NCI-H526 (cell line): ENCODE results near the gene GRM4.

ENCODE experiments used
- DNase-seq, 2 experiments: peaks; one replicate each; lab custom pipeline; 2025; lab: John Stamatoyannopoulos, UW

GRM4 gene

DNA sequence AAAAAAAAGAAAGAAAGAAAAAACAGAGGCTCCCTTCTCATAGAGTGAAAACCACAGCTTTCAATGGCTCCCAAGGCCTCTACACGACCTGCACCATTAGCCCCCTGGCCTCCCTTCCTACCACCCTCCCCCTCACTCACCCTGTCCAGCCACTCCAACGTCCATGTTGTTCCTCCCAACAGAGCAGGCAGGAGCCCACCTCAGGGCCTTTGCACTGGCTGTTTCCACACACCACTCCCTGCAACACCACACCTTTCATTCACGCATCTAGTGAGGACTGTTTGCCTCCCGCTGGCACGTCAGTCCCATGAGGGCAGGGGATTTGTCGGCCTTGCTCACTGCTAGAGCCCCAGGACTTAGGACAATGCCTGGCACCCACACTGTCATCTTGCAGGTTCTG is 39.5 kb downstream of the GRM4 start:
- no peak for DNase-seq

DNA sequence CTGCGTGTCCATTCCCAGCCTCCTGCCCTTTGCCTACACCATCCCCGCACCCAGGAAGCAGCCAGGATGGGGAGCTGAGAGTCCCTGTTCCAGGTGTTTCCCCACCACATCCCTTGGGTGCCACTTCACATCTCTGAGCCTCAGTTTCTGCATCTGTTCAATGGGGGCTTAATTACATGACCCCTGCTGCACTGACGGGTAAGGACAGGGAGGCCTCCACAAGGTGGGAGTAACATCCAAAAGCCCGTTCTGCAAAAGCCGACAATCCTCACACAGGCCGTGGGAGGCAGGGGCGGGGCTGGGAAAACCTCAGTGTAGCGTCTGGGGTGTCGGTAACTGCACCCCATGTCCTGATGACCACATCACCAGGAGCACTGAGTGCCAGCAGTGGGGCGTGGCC is 41.3 kb downstream of the GRM4 start:
- DNase-seq: no peak

DNA sequence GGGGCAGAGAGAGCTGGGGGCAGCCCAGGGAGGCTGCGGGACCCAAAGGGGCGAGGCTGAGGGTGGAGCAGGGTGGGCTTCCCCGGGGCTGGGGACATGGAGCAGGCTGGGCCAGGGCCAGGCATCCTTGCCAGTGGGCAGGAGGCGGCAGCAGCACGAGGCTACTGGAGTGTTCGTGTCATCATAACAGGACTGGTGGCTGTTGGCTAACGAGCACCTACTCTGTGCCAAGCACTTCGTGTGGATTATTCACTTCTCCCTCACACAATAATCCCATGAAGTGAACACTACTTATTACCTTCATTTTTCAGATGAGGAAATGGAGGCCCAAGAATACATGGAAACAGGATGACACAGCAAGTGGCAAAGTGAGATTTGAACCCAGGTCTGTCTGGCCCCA is 41.7 kb downstream of the GRM4 start:
- DNase-seq: no peak

DNA sequence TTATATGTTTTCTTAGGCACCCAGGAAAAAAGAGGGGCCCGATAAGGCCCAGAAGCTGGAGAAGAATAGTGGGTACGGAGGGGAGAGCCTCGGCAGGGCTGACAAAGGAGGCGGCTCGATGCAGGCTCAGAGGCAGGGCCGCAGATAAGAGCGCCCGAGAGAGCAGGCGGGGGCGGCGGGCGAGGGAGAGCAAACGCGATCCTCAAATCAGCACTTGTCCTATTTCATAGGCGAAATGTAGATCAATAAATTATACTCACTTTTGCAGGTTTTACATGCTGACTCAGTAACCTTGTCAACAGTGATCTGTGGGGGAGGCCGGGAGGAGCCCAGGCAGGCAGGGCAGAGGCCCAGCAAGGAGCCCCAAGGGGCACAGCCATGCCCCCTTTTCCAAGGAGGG is 42.6 kb downstream of the GRM4 start:
- no peak for DNase-seq

DNA sequence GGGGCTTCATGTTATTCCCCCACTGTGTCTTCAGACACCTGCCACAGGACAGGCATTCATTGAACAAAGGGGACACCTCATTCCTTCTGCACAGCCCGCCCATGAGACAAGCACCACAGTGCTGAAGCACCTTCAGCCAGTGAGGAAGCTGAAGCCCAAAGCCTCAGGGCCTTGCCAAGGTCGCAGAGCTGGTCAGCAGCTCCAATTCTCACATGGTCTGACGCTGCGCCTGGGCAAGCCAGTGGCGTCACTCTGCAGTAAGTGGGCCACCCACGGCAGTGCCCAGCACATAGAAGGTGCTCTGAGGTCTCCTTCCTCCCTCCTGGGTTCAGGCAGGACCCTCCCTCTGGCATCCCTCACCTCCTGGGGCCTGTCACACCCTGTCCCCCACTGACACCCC is 43.2 kb downstream of the GRM4 start:
- DNase-seq: no peak

DNA sequence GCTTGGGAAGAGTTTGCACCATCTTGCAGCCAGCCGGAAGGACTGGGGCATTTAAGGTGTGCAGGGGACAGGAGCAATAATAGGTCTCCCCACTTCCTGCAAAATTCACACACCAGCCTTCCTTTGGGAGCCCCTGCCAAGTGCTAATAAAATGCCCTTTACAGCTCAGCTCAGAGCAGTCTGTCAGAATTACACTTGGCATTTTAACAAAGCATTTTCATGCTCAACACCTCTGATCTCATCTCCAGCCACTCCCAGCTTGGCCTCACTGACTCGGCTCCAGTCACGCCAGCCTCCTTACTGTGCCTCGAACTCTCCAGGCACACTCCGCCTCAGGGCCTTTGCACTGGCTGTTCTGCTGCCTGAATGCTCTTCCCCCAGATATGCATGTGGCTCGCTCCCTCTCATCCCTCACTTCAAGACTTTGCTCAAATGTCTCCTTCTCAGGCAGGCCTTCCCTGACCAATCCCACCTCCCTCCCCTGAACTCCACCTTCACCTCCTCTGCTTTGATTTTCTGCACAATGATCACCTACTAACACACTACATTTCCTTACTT is 43.7 kb downstream of the GRM4 start:
- DNase-seq: no peak

DNA sequence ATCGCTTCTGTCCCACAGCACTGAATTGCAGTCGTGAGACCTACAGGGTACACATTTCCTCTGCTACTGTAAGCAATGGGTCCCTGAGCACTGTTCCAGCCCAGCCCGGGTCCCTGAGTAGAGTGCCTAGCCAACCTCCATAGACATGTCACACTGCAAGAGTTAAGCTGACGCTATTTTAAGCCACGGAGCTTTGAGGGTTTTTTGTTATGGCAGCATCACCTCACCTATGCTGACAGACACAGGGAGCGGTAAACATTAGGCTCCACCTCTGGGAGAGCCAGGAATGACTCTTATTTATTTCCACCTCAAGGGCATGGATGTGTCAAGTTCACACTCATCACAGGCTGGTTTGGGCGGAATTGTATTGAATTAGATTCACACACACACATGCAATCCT is 45.1 kb downstream of the GRM4 start:
- DNase-seq: no peak

DNA sequence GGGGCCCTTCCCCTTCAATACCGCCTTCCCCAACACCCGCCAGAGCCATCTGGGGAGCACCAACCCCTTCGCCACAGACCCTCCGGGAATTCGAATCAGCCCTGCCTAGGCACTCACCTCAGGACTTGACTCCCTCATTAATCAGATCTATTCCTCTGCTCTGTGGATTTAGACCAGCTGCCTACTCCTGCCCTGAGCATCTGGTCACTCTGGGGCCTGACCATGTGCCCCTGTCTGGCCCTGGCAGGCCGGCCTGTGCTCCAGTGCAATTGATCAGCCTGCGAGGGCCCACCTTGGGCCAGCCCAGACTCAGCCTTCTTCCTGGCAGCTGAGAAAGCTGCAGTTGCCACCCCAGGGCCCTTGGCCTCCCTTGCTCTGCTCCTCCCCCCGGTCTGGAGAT is 46.0 kb downstream of the GRM4 start:
- no peak for DNase-seq

DNA sequence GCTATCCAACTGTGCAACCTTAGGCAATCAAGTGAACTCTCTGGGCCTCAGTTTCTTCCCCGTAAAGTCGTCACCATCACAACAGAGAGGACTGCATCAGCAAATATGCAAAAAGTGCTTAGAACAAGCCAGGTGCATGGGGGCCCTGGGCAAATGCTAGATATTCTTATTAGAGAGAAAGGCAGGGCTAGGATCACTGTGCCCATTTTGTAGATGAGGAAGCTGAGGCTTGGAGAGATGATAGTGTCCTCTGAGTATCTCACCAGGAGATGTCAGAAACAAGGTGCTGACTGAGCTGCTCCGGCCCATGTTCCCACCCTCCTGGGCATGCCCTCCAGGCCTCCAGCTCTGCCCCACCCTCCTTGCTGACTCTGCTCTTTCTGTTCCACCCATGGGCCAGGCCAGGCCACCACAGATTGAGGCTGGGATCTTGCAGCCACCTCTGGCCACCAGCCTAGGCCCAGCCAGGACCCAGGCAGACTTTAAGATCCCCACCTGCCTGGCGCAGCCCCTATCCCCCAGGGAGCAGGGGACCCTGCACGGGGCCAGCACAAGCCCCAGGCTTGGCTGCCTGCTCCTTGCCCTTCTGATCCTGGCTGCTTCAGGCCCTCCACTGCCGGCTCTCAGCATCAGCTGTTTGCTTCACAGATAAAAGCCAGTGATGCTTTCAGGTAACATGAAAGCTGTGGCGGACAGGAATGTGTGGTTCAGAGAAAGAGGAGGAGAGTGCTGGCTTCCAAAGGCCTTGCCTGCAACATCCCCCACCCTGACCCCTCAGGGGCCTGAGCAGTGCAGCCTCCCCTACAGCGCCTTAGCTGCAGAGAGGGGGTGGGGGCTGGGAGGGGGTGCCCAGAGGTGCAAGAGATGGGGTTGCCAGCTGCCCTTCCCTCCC is 47.6 kb downstream of the GRM4 start:
- DNase-seq: no peak

DNA sequence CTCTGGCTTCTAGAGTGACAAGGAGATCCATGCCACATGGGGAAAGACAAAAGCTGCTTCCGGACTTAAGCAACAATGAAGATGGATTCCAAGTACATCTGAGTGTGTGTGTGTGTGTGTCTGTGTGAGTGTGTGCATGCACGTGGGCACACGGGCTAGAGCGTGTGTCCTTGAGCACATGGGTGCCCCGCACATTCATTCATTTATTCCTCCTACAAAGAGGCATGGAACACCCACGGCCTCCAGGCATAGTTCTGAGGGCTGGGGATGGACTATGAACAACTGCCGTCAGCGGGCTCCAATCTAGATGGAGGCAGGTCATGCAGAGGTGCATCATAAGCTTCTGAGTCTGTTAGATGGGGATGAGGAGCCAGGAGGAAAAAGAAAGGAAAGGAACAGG is 49.1 kb downstream of the GRM4 start:
- no peak for DNase-seq

DNA sequence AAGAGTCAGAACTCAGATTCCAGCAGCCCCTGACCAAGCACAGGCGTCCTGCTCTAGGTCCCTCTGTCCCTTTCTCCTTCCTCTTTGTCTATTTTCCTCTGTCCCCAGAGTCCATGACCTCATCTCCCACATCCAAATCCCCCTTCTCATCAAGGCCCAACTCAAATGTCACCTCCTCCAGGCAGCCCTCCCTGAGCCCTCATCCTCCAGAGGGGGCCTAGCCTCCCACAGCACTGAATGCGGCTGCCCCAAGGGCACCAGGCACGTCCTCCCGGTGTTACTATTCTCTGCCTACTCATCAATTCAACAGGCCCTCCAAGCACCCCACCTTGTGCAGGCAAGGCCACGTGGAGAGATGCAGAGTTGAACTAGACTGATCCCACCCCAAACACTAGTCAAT is 49.7 kb downstream of the GRM4 start:
- no peak for DNase-seq

DNA sequence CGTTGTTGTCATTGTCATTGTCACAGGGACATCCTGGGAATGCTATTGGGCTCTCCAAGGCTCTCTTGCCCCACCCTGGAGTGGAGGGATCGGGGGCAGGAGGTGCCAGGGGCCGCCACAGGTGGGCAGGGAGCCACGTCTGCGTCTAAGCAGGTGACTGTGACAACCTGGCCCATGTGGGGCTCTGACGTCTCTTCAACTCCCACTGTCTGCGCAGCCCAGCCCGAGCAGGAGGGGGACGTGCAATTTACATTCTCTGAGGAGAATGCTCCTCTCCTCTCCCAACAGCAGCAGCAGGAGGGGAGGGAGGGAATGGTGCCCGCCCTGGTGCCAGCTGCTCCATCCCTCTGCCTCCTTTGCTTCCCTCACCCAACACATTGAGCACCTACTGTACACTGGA is 50.1 kb downstream of the GRM4 start:
- no peak for DNase-seq

DNA sequence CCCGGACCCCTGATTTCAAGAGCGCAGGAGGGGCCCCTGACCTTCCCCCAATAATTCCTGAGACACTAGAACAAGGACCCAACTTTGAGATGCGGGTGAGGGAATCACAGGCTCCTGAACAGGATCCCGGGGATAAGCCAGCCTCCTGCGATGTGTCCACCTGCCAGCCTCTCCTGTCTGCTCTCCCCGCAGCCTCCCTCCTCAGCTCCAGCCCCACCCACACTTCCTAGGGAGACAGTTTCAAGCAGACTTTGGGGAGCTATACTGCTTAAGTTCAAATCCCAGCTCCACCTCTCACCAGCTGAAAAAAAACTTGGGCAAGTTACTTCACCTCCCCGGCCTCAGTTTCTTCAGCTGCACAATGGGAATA is 50.8 kb downstream of the GRM4 start:
- no peak for DNase-seq

DNA sequence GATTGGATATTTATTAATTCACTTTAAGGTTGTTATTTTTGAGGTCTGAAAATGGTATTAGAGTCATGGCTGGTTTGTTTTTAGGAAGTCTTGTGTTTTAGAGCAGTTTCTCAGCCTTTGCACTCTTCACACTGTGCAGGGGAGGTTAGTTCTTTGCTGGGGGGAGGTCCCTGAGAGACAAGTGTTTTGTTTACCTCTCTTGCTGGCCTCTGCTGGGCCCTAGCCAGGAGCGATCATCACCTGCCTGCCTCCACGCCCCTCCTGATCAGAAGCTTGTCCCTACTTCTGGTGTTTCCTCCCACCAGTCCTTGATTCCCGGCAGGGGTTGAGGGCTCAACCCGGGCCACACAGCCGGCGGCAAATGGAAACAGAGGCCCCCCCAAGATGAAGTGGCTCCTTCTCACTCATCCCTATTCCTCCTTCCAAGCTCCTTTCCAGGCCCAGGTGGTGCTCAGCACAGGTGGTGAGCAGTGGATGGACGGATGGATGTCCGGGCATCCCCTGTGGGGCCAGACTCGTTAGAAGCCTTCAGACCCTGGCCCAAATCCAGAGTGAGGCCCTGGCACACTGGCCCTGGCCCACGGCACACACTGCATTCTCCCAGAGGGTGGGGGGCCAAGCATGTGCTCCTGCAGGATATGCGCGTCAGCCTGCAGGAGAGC is 51.3 kb downstream of the GRM4 start:
- no peak for DNase-seq

DNA sequence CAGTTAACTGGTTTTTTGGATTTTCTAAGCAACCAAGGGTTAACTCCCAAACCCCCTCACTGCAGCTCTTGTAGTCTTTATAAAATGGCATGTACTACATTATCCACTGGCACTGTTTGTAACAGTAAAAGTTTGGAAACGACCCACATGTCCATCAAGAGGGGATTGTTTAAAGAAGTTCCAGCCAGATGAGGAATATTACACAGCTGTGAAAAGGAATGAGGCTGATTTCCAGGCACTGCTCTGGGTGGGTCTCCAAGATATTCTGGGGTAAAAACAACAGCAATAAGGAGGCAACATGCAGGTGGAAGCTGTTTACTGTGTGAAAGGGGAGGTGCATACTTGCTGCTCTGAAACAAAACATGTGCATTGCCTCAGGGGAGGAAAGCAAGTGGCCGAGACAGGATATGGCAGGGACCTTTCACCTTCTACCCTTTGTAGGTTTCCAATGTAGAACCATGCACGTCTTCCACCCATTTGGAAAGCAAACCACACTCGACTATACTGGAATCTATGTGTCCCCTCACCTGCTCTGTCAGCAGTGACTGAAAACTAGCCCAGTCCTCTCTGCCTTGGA is 51.9 kb downstream of the GRM4 start:
- DNase-seq: no peak

DNA sequence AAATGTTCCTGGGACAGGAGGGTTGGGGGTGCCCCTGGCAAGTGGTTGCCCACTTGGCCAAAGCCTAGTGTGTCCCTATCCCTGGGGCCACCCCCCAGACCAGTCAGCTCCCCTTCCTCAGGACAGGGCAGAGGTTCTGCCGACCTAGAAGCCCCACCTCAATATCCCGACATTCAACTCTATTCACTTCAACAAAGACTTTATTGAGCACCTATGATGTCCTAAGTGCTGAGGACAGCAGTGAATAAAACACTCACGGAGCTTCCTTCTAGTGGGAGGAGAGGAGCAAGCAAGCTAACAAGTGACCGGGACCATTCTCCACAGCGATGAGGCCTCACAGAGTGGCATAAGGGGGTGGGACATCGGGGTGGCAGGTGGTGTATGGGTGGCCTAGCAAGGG is 52.7 kb downstream of the GRM4 start:
- DNase-seq: no peak

DNA sequence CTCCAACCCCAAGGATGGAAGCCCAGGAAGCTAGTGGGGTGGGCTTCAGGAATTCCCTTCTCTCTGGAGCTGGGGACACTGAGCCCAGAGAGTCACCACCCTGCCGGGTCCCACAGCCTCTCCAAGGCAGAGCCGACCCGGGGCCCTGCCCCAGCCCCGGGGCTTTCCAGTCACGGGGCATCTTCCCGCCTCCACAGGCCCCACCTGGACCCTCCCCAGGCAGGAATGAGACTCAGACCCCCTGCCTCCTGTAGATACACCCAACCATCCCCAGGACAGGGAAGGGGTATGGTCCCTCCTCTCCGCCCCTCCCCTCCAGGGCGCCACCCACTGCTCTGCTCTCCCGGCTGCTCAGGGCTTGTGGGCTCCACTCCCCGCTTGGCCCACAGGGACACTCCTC is 53.3 kb downstream of the GRM4 start:
- DNase-seq: no peak

DNA sequence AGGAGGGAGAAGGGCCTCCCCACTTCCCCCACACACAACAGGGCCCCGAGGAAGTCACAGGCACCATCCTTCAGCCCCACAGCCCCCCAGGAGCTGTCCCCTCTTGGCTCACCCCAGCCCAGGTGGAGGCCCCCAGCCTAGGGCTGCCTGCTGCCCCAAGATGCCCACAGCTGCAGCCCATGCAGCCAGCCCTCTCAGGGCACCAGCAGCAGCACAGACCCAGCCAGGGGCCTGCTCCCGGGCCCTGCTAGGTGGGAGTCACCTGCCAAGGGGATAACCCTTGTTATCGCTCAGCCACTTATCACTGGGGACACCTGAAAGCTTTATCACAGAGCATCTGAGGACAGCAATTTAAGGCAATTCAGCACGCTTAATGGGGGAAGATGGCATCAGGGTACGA is 55.0 kb downstream of the GRM4 start:
- DNase-seq: no peak

DNA sequence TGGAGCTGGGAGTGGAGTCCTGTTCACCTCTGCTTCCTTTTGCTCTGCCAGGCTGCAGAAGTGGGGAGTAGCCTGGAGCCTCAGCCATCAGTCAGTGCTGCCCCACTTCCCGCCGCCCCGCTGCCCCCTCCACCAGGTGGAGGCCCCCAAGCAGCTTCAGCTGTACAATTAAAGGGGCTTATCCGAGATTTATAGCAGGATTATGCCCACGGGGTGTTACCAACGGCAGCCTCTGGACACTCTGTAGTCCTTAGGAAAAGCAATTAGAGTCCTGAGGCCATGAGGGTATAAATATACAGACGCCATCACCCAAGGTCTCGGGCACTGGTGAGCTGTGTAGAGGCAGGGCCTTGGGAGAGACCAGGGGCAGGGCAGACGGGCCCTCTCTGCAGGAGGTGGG is 55.4 kb downstream of the GRM4 start:
- DNase-seq: no peak

DNA sequence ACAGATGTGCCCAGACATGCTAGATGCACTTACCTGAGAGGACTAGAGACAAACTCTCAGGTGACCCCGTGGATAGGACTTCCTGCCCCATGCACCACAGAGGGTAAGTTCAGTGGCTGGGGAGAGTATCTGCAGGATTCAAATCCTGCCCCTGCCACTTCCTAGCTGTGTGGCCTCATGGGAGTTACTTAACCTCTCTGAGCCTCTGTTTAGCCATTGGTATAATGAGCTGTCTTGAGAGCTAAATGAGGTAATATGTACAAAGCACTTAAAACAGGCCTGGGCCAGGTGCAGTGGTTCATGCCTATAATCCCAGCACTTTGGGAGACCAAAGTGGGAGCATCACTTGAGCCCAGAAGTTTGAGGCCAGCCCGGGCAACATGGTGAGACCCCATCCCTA is 59.3 kb downstream of the GRM4 start:
- no peak for DNase-seq

DNA sequence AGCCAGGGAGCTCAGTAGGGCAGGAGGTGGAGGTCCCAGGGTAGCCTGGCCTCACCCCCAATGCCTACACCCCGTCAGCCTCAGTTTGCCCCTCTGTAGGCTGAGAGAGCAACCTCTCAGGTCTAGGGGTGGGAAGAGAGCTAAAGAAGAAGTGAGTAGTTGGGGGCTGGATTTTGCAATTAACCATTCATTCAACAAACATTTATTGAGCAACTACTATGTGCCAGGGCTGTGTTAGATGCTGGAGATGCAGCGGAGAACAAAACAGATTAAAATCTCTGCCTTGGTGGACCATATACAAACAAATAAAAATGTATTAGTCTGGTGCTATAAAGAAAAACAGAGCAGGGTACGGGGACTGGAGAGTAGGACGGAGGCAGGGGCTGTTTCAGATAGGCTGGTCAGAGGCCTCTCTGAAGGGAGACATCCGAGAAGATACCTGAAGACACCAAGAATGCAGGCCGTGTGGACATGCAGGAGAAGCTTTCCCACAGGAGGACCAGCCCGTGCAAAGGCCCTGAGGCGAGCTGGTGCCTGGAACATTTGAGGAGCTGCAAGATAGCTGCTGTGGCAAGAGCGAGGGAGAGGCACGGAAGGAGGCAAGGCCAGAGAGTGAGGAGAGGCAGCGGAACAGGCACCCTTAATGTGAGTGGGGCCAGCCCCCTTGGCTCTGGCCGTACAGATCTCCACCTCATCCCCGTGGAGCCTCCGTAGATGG is 60.3 kb downstream of the GRM4 start:
- DNase-seq: no peak

DNA sequence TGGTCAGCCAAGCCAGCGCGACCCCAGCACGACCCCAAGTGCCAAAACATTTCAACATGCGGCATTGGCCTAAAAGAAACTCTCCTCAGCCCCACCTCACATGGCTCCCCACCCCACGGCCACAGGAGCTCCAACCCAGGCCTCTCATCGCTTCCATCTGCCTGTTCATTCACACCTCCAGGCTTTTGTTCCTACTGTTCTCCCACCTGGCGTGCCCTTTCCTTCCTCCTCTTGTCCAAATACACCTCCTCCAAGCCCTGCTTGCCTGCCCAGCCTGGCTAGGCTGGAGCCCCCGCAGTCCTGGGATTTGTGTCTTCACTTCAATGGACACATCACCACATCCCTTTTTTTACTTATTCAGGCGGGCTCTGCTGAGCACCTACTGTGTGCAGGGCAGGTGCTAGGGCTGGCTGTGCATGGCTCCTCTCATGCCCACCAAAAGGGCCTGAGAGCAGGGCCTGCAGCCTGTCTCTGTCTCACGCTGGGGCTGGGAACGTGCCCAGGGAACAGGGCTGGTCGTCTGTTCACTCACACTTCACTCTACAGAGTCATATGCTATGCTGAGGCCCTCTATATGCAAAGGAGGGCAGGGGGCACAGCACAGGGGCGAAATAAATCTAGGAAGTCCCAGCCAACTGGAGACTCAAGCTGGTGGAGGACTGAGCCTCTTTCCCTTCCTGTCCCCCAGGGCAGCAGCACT is 61.1 kb downstream of the GRM4 start:
- no peak for DNase-seq
